ENCODE results near the gene SNRPD2. TPM values are rescaled to one million over a fixed set of nuclear protein-coding genes. Genes with fewer than 3 reads are reported as not detected.

SNRPD2 gene
- total RNA-seq, 1 donor from 2014 or later = 219 TPM

Other genes with a start within 250 kb of the SNRPD2 start
- gene FOSB, start 224.0 kb downstream of the SNRPD2 start, total RNA-seq = 1.6 and 5.3 TPM in 2 replicates
- 13.4 and 18.5 TPM in 2 replicates for gene RTN2, start 194.9 kb downstream of the SNRPD2 start, total RNA-seq
- 0.48 TPM in 1 of 2 replicates, not detected in the other for gene PPM1N, start 193.5 kb downstream of the SNRPD2 start, total RNA-seq
- 228 and 248 TPM in 2 replicates for gene VASP, start 184.5 kb downstream of the SNRPD2 start, total RNA-seq
- gene OPA3, start 107.2 kb downstream of the SNRPD2 start, total RNA-seq = 12.3 and 15.5 TPM in 2 replicates
- gene GPR4, start 89.7 kb downstream of the SNRPD2 start, total RNA-seq = 0.07 TPM in 1 of 2 replicates, not detected in the other
- 30.7 and 33.6 TPM in 2 replicates for gene EML2, start 52.6 kb downstream of the SNRPD2 start, total RNA-seq
- 0.46 TPM in 1 of 2 replicates, not detected in the other for gene GIPR, start 23.7 kb downstream of the SNRPD2 start, total RNA-seq
- 15.6 and 26.2 TPM in 2 replicates for gene QPCTL, start 713 bp upstream of the SNRPD2 start, total RNA-seq
- gene FBXO46, start 38.9 kb upstream of the SNRPD2 start, total RNA-seq = 13.0 and 15.8 TPM in 2 replicates
- not detected in 2 replicates for gene MEIOSIN, start 41.5 kb upstream of the SNRPD2 start, total RNA-seq
- 11.7 and 16.9 TPM in 2 replicates for gene SIX5, start 77.3 kb upstream of the SNRPD2 start, total RNA-seq
- 17.7 and 17.8 TPM in 2 replicates for gene DMPK, start 90.5 kb upstream of the SNRPD2 start, total RNA-seq
- 29.9 and 35.8 TPM in 2 replicates for gene DMWD, start 100.9 kb upstream of the SNRPD2 start, total RNA-seq
- gene RSPH6A, start 123.4 kb upstream of the SNRPD2 start, total RNA-seq = not detected in 2 replicates
- 32.2 and 52.0 TPM in 2 replicates for gene SYMPK, start 171.2 kb upstream of the SNRPD2 start, total RNA-seq
- 0.14 and 0.50 TPM in 2 replicates for gene FOXA3, start 172.4 kb upstream of the SNRPD2 start, total RNA-seq
- 32.9 and 36.4 TPM in 2 replicates for gene IRF2BP1, start 194.2 kb upstream of the SNRPD2 start, total RNA-seq
- 3.0 and 8.0 TPM in 2 replicates for gene MYPOP, start 210.7 kb upstream of the SNRPD2 start, total RNA-seq
- gene NANOS2, start 222.8 kb upstream of the SNRPD2 start, total RNA-seq = not detected in 2 replicates